Smooth muscle cell (in vitro differentiated cells): Measurements from ENCODE around the gene NTNG1. TPM values are rescaled to one million over a fixed set of nuclear protein-coding genes. Genes with fewer than 3 reads are reported as not detected.

Experiments
- DNase-seq: peaks from one replicate; lab custom pipeline; 2025; ENCODE audit not compliant: unreplicated experiment; lab: John Stamatoyannopoulos, UW
- H2AFZ ChIP-seq: fragments of 200-600 bp; sonication (generic); 2 replicates; pipeline ENCODE4 v1.6.0; 2016; ENCODE audit warnings: antibody characterized with exemption, low read depth, mild to moderate bottlenecking
- H3F3A ChIP-seq: fragments of 200-600 bp; sonication (generic); 2 replicates; pipeline ENCODE4 v1.6.0; 2017; ENCODE audit warnings: antibody characterized with exemption, low read depth
- H3K27ac ChIP-seq: fragments of 200-600 bp; sonication (generic); 2 replicates; pipeline ENCODE4 v1.5.1; 2016; ENCODE audit warnings: low read depth, mild to moderate bottlenecking
- H3K27me3 ChIP-seq: fragments of 200-600 bp; sonication (generic); 2 replicates; pipeline ENCODE4 v1.6.1; 2016; ENCODE audit warnings: low read depth, mild to moderate bottlenecking
- H3K36me3 ChIP-seq: fragments of 200-600 bp; sonication (generic); 2 replicates; pipeline ENCODE4 v1.5.1; 2016; ENCODE audit warnings: low read depth
- H3K4me1 ChIP-seq: fragments of 200-600 bp; sonication (generic); 2 replicates; pipeline ENCODE4 v1.5.1; 2016; ENCODE audit warnings: low read depth
- H3K4me2 ChIP-seq: fragments of 200-600 bp; sonication (generic); 2 replicates; pipeline ENCODE4 v1.6.0; 2016; ENCODE audit warnings: mild to moderate bottlenecking
- H3K4me3 ChIP-seq: fragments of 200-600 bp; sonication (generic); 2 replicates; pipeline ENCODE4 v1.5.1; 2016; ENCODE audit warnings: mild to moderate bottlenecking
- H3K79me2 ChIP-seq: fragments of 200-600 bp; sonication (generic); 2 replicates; pipeline ENCODE4 v1.6.0; 2016; ENCODE audit warnings: low read depth, mild to moderate bottlenecking
- H3K9ac ChIP-seq: fragments of 200-600 bp; sonication (generic); 2 replicates; pipeline ENCODE4 v1.6.0; 2016; ENCODE audit warnings: low read depth
- H3K9me3 ChIP-seq: fragments of 200-600 bp; sonication (generic); replicated peaks from 2 replicates; pipeline ENCODE4 v1.5.1; 2016; ENCODE audit warnings: low read depth
- H4K20me1 ChIP-seq: fragments of 200-600 bp; sonication (generic); 2 replicates; pipeline ENCODE4 v1.6.0; 2016; ENCODE audit warnings: low read depth
- WGBS: methylation state at CpG from one replicate; pipeline ENCODE4 v1.1.7; 2016; ENCODE audit warnings: low lambda C conversion rate; 5-methylcytosine and 5-hydroxymethylcytosine counted together
- polyA plus RNA-seq: library from polyadenylated mRNA; unstranded; fragments of >200 nt; fragmentation: Nextera tagmentation; extraction: Ambion mirVana; gene quantifications from 2 replicates; pipeline ENCODE4 v1.2.1, GENCODE V29; 2016
- total RNA-seq: library from RNA; depleted of rRNA; stranded (reverse); fragments of >200 nt; gene quantifications from 2 replicates; pipeline ENCODE4 v1.2.3, GENCODE V29; 2014
- TF ChIP-seq, protein P1 (sequence below): fragments of 200-600 bp; sonication (generic); IDR thresholded peaks from 2 replicates; pipeline ENCODE4 v1.5.1; 2017; ENCODE audit warnings: borderline replicate concordance, mild to moderate bottlenecking, antibody characterized with exemption; ENCODE audit not compliant: insufficient read depth, poor library complexity, severe bottlenecking

The NTNG1 gene
- total and polyA plus RNA-seq, 2 experiments from 2014 or later: 0.39 to 1.1 TPM

DNA sequence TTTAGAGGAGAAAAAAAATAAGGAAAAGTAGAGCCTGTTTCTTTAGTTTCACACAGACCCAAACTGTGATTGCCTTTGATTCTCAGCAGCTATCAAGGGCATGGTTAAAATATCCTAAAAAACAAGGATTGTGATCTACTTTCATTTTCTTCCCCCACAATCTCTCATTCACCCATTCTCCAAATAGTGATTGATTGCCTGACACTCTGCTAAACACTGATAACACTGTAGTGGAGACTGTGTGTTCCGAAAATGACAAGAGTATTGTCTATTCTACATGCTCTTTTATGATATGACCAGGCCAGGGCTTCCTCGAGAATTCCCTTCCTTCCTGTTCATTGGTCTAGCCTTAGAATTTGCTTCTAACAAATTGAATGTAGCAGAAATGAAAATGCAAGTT, 44.1 kb upstream of the NTNG1 start:
- no peaks in the 10 kb centered on the region for H3K36me3 ChIP-seq
- H3K27ac ChIP-seq: no peak overlapping the region
- no peak for DNase-seq
- H3F3A ChIP-seq: no peaks in the 10 kb centered on the region
- no peak overlapping the region for H2AFZ ChIP-seq
- no peaks in the 10 kb centered on the region for H3K79me2 ChIP-seq
- H3K27me3 ChIP-seq: no peaks in the 10 kb centered on the region
- no peak overlapping the region for H3K4me2 ChIP-seq
- H4K20me1 ChIP-seq: no peaks in the 10 kb centered on the region
- TF ChIP-seq, protein P1, sequence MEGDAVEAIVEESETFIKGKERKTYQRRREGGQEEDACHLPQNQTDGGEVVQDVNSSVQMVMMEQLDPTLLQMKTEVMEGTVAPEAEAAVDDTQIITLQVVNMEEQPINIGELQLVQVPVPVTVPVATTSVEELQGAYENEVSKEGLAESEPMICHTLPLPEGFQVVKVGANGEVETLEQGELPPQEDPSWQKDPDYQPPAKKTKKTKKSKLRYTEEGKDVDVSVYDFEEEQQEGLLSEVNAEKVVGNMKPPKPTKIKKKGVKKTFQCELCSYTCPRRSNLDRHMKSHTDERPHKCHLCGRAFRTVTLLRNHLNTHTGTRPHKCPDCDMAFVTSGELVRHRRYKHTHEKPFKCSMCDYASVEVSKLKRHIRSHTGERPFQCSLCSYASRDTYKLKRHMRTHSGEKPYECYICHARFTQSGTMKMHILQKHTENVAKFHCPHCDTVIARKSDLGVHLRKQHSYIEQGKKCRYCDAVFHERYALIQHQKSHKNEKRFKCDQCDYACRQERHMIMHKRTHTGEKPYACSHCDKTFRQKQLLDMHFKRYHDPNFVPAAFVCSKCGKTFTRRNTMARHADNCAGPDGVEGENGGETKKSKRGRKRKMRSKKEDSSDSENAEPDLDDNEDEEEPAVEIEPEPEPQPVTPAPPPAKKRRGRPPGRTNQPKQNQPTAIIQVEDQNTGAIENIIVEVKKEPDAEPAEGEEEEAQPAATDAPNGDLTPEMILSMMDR: no peak
- no peaks in the 10 kb centered on the region for H3K9me3 ChIP-seq
- no peak overlapping the region for H3K4me3 ChIP-seq
- 83% methylated on average over 2 of the region's 2 CpGs for WGBS
- no peak overlapping the region for H3K9ac ChIP-seq
- no peaks in the 10 kb centered on the region for H3K4me1 ChIP-seq

GRCh38 chr1:107098961-107099360, 41.9 kb upstream of the NTNG1 start:
- Histone ChIP-seq H3K27ac (no peak overlapping the region), H3F3A (no peaks in the 10 kb centered on the region), H3K9ac (no peak overlapping the region), H3K4me3 (no peak overlapping the region), H2AFZ (no peak overlapping the region), H3K79me2 (no peaks in the 10 kb centered on the region), H3K36me3 (no peaks in the 10 kb centered on the region), H4K20me1 (no peaks in the 10 kb centered on the region), H3K4me1 (no peaks in the 10 kb centered on the region), H3K4me2 (no peak overlapping the region), H3K27me3 (no peaks in the 10 kb centered on the region), H3K9me3 (no peaks in the 10 kb centered on the region)
- 99% methylated on average over 3 of the region's 3 CpGs for WGBS
- TF ChIP-seq, protein P1: no peak
- DNase-seq: no peak

GRCh38 chr1:107100331-107100984, 40.4 kb upstream of the NTNG1 start:
- Histone ChIP-seq H3K36me3 (no peaks in the 10 kb centered on the region), H3K27ac (no peak overlapping the region), H4K20me1 (no peaks in the 10 kb centered on the region), H3K79me2 (no peaks in the 10 kb centered on the region), H3K9ac (no peak overlapping the region), H3K9me3 (no peaks in the 10 kb centered on the region), H3K4me3 (no peak overlapping the region), H3K27me3 (no peaks in the 10 kb centered on the region), H3K4me1 (no peaks in the 10 kb centered on the region), H3K4me2 (no peak overlapping the region), H2AFZ (no peak overlapping the region), H3F3A (no peaks in the 10 kb centered on the region)
- DNase-seq: no peak
- 91% methylated on average over 3 of the region's 3 CpGs for WGBS
- TF ChIP-seq, protein P1: no peak

GRCh38 chr1:107105914-107106313, 34.9 kb upstream of the NTNG1 start:
- Histone ChIP-seq H3K27me3 (no peaks in the 10 kb centered on the region), H3K4me1 (peaks cover 6% of the 10 kb centered on the region), H3K4me3 (no peak overlapping the region), H3K27ac (no peak overlapping the region), H3K9ac (no peak overlapping the region), H3K4me2 (no peak overlapping the region), H3K9me3 (no peaks in the 10 kb centered on the region), H3F3A (no peaks in the 10 kb centered on the region), H3K79me2 (no peaks in the 10 kb centered on the region), H4K20me1 (no peaks in the 10 kb centered on the region), H2AFZ (no peak overlapping the region), H3K36me3 (no peaks in the 10 kb centered on the region)
- TF ChIP-seq, protein P1: no peak
- WGBS: 93% methylated on average over 3 of the region's 3 CpGs
- no peak for DNase-seq
